GM12891 (cell line): ENCODE measurements around the gene LRRFIP2.

Experiments used
- DNase-seq: peaks from one replicate; pipeline ENCODE4 v3.0.0; 2011; ENCODE audit warnings: low spot score; ENCODE audit not compliant: insufficient read length
- FAIRE-seq: peaks from 2 replicates; lab custom pipeline; 2011; peaks lifted over from hg19 to GRCh38; lab: Jason Lieb, UNC
- PAX5 ChIP-seq: IDR thresholded peaks from 2 replicates; pipeline ENCODE4 v1.6.1; 2011; ENCODE audit warnings: low read length, moderate library complexity, mild to moderate bottlenecking; ENCODE audit not compliant: insufficient read depth, severe bottlenecking
- POLR2A ChIP-seq: IDR thresholded peaks from 2 replicates; pipeline ENCODE4 v1.6.1; 2011; ENCODE audit warnings: low read depth, low read length, control low read depth
- POLR2AphosphoS5 ChIP-seq: IDR thresholded peaks from 2 replicates; pipeline ENCODE4 v1.6.1; 2011; ENCODE audit warnings: low read depth, low read length, control low read depth
- POU2F2 ChIP-seq: IDR thresholded peaks from 2 replicates; pipeline ENCODE4 v1.6.1; 2011; ENCODE audit warnings: low read depth, mild to moderate bottlenecking, control low read depth, low read length, moderate library complexity
- SPI1 ChIP-seq: IDR thresholded peaks from 2 replicates; pipeline ENCODE4 v1.6.1; 2011; ENCODE audit warnings: low read depth, low read length, control low read depth
- TAF1 ChIP-seq: IDR thresholded peaks from 2 replicates; pipeline ENCODE4 v1.6.1; 2011; ENCODE audit warnings: low read depth, low read length, control low read depth

LRRFIP2 gene

DNA sequence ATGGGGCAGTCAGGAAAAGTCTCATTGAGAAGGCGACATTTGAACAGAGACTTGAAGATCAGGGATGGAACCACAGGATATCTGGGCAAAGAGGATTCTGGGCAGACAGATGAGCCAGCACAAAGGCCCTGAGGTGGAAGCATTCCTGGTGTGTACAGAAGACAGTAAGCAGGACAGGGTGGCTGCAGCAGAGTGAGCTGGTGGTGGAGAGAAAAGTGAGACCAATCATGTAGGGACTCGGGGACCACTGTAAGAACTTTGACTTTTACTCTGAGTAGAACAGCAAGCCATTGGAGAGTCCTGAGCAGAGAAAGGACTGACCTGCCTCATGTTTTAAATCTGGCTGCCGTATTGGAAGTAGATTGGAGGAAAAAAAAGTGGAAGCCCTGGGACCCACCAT lies 29.9 kb upstream of the LRRFIP2 start:
- DNase-seq (no peak), FAIRE-seq (no peak)
- no peak for TF ChIP-seq SPI1
- no peak for TF ChIP-seq PAX5
- no peak for TF ChIP-seq TAF1
- TF ChIP-seq POU2F2: no peak
- no peak for TF ChIP-seq POLR2A
- TF ChIP-seq POLR2AphosphoS5: no peak

DNA sequence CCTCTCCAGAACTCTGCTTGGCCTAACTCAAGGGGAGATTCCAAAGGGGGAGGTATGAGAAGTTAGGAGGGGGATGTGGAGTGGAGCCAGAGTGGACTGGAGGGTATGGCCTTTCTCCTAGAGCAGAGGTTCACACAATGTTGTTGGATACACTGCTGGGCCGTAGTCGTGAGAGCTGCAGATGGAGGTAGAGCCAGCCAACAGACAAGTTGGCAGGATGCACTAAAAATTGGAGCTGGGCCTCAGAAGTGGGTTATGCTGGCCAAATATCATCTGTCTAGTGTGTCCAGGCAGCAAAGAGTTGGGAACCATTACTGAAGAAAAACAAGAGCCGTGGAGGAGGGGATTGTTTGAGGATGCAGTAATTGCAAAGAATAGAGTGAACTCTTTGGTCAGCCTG lies 27.7 kb upstream of the LRRFIP2 start:
- no peak for TF ChIP-seq POLR2A
- no peak for TF ChIP-seq POU2F2
- no peak for TF ChIP-seq POLR2AphosphoS5
- TF ChIP-seq TAF1: no peak
- no peak for TF ChIP-seq SPI1
- no peak for TF ChIP-seq PAX5
- FAIRE-seq (no peak), DNase-seq (no peak)

DNA sequence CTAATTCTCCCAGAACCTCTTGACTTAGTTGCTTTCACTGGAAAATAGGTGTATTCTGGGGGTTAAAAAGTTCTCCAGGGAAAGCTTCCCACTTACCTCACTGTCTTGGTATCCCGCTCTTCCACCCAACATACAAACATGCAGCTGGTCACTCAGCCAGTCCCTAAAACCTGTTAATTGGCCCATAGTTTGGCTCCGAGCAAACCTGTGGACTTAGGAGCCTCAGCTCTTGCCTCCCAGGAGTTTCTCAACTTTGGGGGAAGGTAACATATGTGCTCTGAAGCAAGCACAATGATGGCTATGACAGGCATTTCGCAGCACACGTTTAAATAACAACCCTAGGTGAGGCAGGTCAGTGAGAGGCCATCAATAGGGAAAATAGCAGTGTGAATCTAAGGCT lies 25.8 kb upstream of the LRRFIP2 start:
- DNase-seq: no peak
- no peak for TF ChIP-seq PAX5
- no peak for TF ChIP-seq POU2F2
- TF ChIP-seq SPI1: no peak
- no peak for TF ChIP-seq TAF1
- no peak for TF ChIP-seq POLR2A
- no peak for TF ChIP-seq POLR2AphosphoS5
- FAIRE-seq: no peak

DNA sequence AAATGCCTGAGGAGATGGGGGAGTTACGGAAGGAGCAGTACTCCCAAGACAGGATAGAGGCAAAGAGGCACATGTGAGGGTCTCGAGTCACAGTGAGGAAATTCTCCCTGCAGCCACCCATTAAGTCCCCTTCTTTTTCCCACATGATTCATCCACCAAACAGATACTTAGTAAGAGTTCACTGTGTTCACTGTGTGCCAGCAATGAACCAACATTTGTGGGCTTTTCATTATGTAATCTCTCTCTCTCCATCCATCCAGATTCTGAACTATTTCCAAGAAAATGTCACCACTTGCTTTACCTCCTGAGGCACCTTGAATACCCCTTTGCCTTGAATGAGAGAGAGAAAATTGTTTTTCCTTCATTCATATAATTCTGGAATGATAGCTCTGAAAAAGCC lies 24.6 kb upstream of the LRRFIP2 start:
- FAIRE-seq (no peak), DNase-seq (no peak)
- TF ChIP-seq POLR2AphosphoS5 (no peak), PAX5 (no peak), SPI1 (no peak), TAF1 (no peak), POLR2A (no peak), POU2F2 (no peak)

DNA sequence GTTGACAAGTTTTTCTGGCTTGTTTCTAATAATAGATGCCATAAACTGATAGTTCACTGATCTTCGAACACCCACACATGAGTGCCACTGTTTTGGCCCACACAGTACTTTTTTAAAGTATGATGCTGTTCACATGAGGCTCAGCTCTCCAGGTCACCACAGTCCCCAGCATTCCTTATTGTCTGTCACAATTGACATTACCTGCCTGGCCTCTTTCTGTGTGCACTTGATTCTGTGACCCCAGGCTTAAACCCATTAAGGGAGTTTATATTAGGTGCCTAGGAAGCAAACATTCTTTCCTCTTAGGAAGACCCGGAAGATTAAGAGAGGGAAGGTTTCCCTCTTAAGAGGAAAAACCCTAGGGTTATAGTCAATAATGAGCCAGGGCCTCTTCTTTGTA lies 24.2 kb upstream of the LRRFIP2 start:
- FAIRE-seq: no peak
- DNase-seq: no peak
- TF ChIP-seq POU2F2 (no peak), SPI1 (no peak), POLR2AphosphoS5 (no peak), POLR2A (no peak), TAF1 (no peak), PAX5 (no peak)

DNA sequence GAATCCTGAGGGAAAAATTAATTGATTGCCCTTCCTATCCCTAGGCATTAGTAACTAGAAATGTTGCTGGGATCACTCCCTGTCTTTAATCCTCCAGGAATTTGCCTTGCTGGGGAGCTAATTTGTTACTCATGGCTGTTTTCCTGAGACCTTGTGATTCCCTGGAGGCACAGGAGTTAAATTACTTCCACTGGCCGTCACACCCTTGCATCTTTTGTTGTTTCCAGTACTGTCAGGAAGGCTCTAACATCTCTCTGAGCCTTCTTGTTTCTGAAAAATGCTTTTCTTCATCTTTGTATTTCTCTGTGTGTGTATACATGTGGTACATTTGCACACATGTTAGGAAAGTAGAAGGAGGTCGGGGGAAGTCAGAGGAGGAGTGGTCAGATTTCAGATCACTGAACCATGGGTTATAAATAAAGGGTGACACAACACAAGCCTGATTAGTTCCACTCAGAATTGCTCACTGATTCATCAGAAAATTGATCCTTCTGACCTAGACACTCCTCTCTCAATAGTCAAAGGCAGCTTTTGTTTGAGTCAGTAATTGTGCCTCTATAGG lies 23.5 kb upstream of the LRRFIP2 start:
- no peak for FAIRE-seq
- no peak for DNase-seq
- no peak for TF ChIP-seq TAF1
- TF ChIP-seq POU2F2: no peak
- no peak for TF ChIP-seq POLR2AphosphoS5
- no peak for TF ChIP-seq POLR2A
- no peak for TF ChIP-seq PAX5
- TF ChIP-seq SPI1: no peak

DNA sequence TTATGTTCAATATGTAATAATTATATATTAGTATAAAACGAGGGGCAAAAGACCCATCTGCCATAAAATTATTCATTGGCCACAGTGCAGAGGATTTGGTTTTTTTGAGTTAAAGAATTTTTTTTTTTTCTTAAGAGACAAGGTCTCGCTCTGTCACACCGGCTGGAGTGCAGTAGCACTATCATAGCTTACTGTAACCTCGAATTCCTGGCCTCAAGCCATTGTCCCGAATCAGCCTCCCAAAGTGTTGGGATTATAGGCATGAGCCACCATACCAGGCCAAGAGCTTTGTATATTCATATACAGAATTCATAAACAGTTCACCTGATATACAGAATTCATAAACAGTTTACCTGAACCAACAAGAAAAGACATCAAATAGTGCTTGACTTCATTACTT lies 20.2 kb upstream of the LRRFIP2 start:
- TF ChIP-seq TAF1 (no peak), PAX5 (no peak), SPI1 (no peak), POU2F2 (no peak), POLR2A (no peak), POLR2AphosphoS5 (no peak)
- no peak for FAIRE-seq
- DNase-seq: no peak

DNA sequence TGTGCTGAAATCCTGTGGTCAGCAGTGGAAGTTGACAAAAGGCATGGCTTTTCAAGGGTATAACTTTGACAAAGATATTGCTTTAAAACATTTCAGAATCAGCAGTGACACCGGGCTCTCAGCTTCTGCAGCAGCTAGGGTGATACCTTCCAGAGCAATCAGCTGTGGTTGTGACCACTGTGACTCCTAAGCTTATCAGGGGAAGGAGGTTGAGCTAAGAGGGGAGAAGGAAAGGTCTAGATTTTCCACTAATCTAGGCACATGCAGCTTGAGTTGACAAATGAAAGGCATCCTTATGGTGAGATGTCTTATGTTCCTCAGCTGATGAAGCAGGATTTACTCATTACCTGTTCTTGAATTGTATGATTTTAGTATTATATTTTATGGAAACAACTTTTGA lies 16.3 kb upstream of the LRRFIP2 start:
- DNase-seq: no peak
- no peak for TF ChIP-seq TAF1
- TF ChIP-seq SPI1: no peak
- TF ChIP-seq POLR2AphosphoS5: no peak
- no peak for TF ChIP-seq POU2F2
- TF ChIP-seq PAX5: no peak
- TF ChIP-seq POLR2A: no peak
- no peak for FAIRE-seq

DNA sequence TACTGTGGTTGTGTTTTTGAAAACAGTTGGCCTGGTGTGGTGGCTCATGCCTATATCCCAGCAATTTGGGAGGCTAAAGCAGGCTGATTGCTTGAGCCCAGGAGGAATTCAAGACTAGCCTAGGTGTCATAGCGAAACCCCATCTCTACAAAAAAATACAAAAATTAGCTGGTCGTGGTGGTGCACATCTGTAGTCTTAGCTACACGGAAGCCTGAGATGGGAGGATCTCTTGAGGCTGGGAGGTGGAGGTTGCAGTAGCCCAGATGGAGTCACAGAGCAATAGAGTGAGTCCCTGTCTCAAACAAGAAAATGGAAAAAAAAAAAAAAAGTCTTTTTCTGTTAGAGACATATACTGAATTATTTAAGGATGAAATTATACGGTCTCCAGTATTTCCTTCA lies 14.7 kb upstream of the LRRFIP2 start:
- FAIRE-seq: no peak
- TF ChIP-seq POLR2AphosphoS5 (no peak), TAF1 (no peak), SPI1 (no peak), POLR2A (no peak), POU2F2 (no peak)
- no peak for DNase-seq

DNA sequence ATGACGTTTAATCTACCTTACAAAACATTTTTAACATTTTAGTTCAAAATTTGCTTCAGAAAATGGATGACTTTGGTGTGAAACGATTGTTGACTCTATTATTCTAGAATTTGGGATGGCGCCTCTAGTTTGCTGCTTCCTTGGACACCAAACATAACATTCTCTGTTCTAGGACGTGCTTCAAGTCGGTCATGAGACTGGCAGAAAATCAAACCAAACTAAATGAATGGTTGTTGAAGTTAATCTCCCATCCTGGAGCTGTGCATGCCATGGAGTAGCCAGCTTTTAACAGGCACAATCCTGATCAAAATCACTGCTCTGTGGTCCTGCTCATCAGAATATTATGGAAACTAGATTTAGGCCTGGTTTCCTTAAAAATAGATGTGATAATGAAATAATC lies 9.6 kb upstream of the LRRFIP2 start:
- FAIRE-seq: no peak
- TF ChIP-seq TAF1: no peak
- no peak for TF ChIP-seq SPI1
- no peak for TF ChIP-seq POU2F2
- TF ChIP-seq POLR2A: no peak
- TF ChIP-seq POLR2AphosphoS5: no peak
- TF ChIP-seq PAX5: no peak

DNA sequence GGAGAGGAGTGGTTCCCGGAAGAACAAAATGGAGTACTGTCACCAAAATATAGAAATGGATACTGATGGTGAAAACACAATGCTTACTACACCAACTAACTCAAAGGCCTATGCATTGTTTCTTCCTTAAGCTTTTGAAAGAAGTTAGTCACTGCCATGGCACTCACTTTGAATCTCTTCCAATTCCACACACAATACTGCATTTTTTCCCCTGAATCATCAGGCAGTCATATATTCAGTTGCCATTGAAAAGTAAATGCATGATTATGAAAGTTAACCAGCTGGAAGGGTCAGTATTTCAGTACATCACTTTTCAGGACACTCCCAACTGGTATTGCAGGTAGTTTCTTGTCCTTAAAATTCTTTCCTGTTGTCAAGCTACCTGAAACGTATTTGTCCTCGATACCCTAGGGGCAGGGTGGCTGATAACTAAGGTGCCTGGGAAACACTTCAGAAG lies 9.0 kb upstream of the LRRFIP2 start:
- TF ChIP-seq TAF1 (no peak), POLR2AphosphoS5 (no peak), SPI1 (no peak), POLR2A (no peak), PAX5 (no peak), POU2F2 (no peak)
- DNase-seq (no peak), FAIRE-seq (no peak)

More for the DNA sequence above, 9.6 kb upstream of the LRRFIP2 start:
- no peak for DNase-seq
